H1 (cell line): ENCODE results near the gene TBKBP1. TPM values are rescaled to one million over a fixed set of nuclear protein-coding genes. Genes with fewer than 3 reads are reported as not detected.

ENCODE experiments used
- CTCF ChIA-PET: fragments of 300-600 bp; sonication (Branson Sonifier 250); formaldehyde crosslinking; loops from one replicate; lab custom pipeline; 2021; ENCODE audit not compliant: partially characterized antibody; lab: Charles Lee
- POLR2A ChIA-PET: fragments of 300-600 bp; sonication (Branson Sonifier 250); formaldehyde crosslinking; loops from one replicate; lab custom pipeline; 2021; ENCODE audit warnings: inconsistent platforms; ENCODE audit not compliant: partially characterized antibody; lab: Charles Lee
- DNase-seq, 2 experiments: peaks; one replicate each; pipeline versions ENCODE4 v3.0.0 to v3.0.0-alpha.2; 2010 to 2022; ENCODE audit warnings: low spot score in 2 of 2, low read depth in 1 of 2, mixed read lengths in 1 of 2
- FAIRE-seq: peaks from 2 replicates; lab custom pipeline; 2011; peaks lifted over from hg19 to GRCh38; lab: Jason Lieb, UNC
- H2AFZ ChIP-seq: 2 replicates; pipeline ENCODE4 v1.8.1; 2012; ENCODE audit warnings: low read length, inconsistent platforms
- H2AK5ac ChIP-seq: 2 replicates; pipeline ENCODE4 v1.6.1; 2013; ENCODE audit warnings: low read depth, low read length
- H2BK120ac ChIP-seq: replicated peaks from 2 replicates; pipeline ENCODE3; 2013; ENCODE audit warnings: low read depth, low read length, inconsistent platforms
- H2BK12ac ChIP-seq: 2 replicates; pipeline ENCODE4 v1.6.1; 2013; ENCODE audit warnings: low read depth, low read length
- H2BK15ac ChIP-seq: 2 replicates; pipeline ENCODE4 v1.6.1; 2013; ENCODE audit warnings: low read length
- H2BK20ac ChIP-seq: 2 replicates; pipeline ENCODE4 v1.6.1; 2013; ENCODE audit warnings: low read length
- H2BK5ac ChIP-seq: 2 replicates; pipeline ENCODE4 v1.6.1; 2013; ENCODE audit warnings: low read depth, low read length
- H3K14ac ChIP-seq: 2 replicates; pipeline ENCODE4 v1.6.1; 2013; ENCODE audit warnings: inconsistent platforms; ENCODE audit not compliant: insufficient read length
- H3K18ac ChIP-seq: 2 replicates; pipeline ENCODE4 v1.6.1; 2013; ENCODE audit warnings: low read length; ENCODE audit errors: extremely low read depth
- H3K23ac ChIP-seq: 2 replicates; pipeline ENCODE4 v1.6.1; 2013; ENCODE audit warnings: inconsistent platforms; ENCODE audit not compliant: insufficient read length
- H3K23me2 ChIP-seq: 2 replicates; pipeline ENCODE4 v1.6.1; 2013; ENCODE audit warnings: low read depth, low read length
- H3K27ac ChIP-seq: 2 replicates; pipeline ENCODE4 v1.6.1; 2011; ENCODE audit warnings: low read depth, low read length, inconsistent platforms
- H3K27me3 ChIP-seq, 4 experiments: replicated peaks in 1 of 4; 1 replicate in 1 of 4; 2 replicates in 3 of 4; pipeline versions ENCODE4 v1.6.1 to v1.8.1; 2011 to 2013; ENCODE audit warnings: low read length in 3 of 4, mild to moderate bottlenecking in 3 of 4, inconsistent platforms in 2 of 4, mixed read lengths in 2 of 4, moderate library complexity in 1 of 4; ENCODE audit not compliant: control insufficient read depth in 3 of 4, insufficient read depth in 3 of 4; ENCODE audit errors: extremely low read depth in 1 of 4
- H3K36me3 ChIP-seq, 4 experiments: 2 replicates each; pipeline versions ENCODE4 v1.6.1 to v1.8.1; 2011 to 2013; ENCODE audit warnings: mild to moderate bottlenecking in 4 of 4, low read length in 3 of 4, moderate library complexity in 2 of 4, control low read depth in 1 of 4, inconsistent platforms in 1 of 4; ENCODE audit not compliant: insufficient read depth in 4 of 4, control insufficient read depth in 2 of 4
- H3K4ac ChIP-seq: replicated peaks from 2 replicates; pipeline ENCODE3; 2013; ENCODE audit warnings: low read length, low read depth, mixed read lengths, inconsistent platforms; ENCODE audit not compliant: insufficient read length
- H3K4me1 ChIP-seq, 4 experiments: replicated peaks in 1 of 4; 1 replicate in 1 of 4; 2 replicates in 3 of 4; pipeline versions ENCODE4 v1.6.1 to v1.8.1; 2011 to 2013; ENCODE audit warnings: low read length in 3 of 4, inconsistent platforms in 2 of 4, mixed read lengths in 1 of 4; ENCODE audit not compliant: insufficient read depth in 4 of 4, control insufficient read depth in 3 of 4
- H3K4me2 ChIP-seq, 2 experiments: 2 replicates each; pipeline versions ENCODE4 v1.6.1 to v1.8.1; 2011 to 2013; ENCODE audit warnings: low read depth in 2 of 2, low read length in 2 of 2, control low read depth in 1 of 2, inconsistent platforms in 1 of 2, mild to moderate bottlenecking in 1 of 2; ENCODE audit not compliant: insufficient read depth in 1 of 2
- H3K4me3 ChIP-seq, 4 experiments: fragments of 200-600, 300-600 bp in 1 of 4; sonication (generic), shearing (Covaris generic), sonication (Bioruptor Twin) in 1 of 4; 2 replicates each; pipeline versions ENCODE4 v1.5.1 to v1.8.1; 2011 to 2016; ENCODE audit warnings: low read length in 4 of 4, low read depth in 3 of 4, control low read depth in 2 of 4, inconsistent platforms in 2 of 4, mild to moderate bottlenecking in 2 of 4, mixed read lengths in 1 of 4, moderate library complexity in 1 of 4; ENCODE audit not compliant: insufficient read depth in 2 of 4; ENCODE audit errors: extremely low read depth in 1 of 4
- H3K56ac ChIP-seq: replicated peaks from 2 replicates; pipeline ENCODE3; 2013; ENCODE audit warnings: low read depth, mild to moderate bottlenecking, mixed read lengths, low read length, inconsistent platforms; ENCODE audit not compliant: insufficient read length
- H3K79me1 ChIP-seq: 2 replicates; pipeline ENCODE4 v1.6.1; 2013; ENCODE audit warnings: low read depth, low read length, control low read depth
- H3K79me2 ChIP-seq, 2 experiments: 2 replicates each; pipeline versions ENCODE4 v1.6.1 to v1.8.1; 2012 to 2013; ENCODE audit warnings: low read length in 2 of 2, mild to moderate bottlenecking in 2 of 2, inconsistent platforms in 1 of 2; ENCODE audit not compliant: insufficient read depth in 2 of 2, control insufficient read depth in 1 of 2
- H3K9ac ChIP-seq, 4 experiments: replicated peaks in 1 of 4; 1 replicate in 1 of 4; 2 replicates in 3 of 4; pipeline versions ENCODE4 v1.6.1 to v1.8.1; 2011 to 2013; ENCODE audit warnings: low read depth in 3 of 4, low read length in 3 of 4, control low read depth in 2 of 4, mild to moderate bottlenecking in 2 of 4, moderate library complexity in 2 of 4, inconsistent platforms in 1 of 4; ENCODE audit errors: extremely low read depth in 1 of 4
- H3K9me3 ChIP-seq, 2 experiments: 2 replicates each; pipeline versions ENCODE4 v1.6.1 to v1.8.1; 2012 to 2013; ENCODE audit warnings: mild to moderate bottlenecking in 2 of 2, moderate library complexity in 2 of 2, control low read depth in 1 of 2, inconsistent platforms in 1 of 2, low read depth in 1 of 2, low read length in 1 of 2, mixed read lengths in 1 of 2; ENCODE audit not compliant: insufficient read depth in 2 of 2
- H4K20me1 ChIP-seq, 2 experiments: replicated peaks in 1 of 2; 2 replicates each; pipeline versions ENCODE3 to v1.8.1; 2011 to 2013; ENCODE audit warnings: inconsistent platforms in 2 of 2, low read length in 2 of 2, mild to moderate bottlenecking in 1 of 2; ENCODE audit not compliant: insufficient read depth in 2 of 2, control insufficient read depth in 1 of 2
- H4K5ac ChIP-seq: 2 replicates; pipeline ENCODE4 v1.6.1; 2013; ENCODE audit warnings: low read length, low read depth, mixed read lengths, inconsistent platforms; ENCODE audit not compliant: insufficient read length
- H4K8ac ChIP-seq: 2 replicates; pipeline ENCODE4 v1.8.0; 2013; ENCODE audit warnings: mild to moderate bottlenecking, moderate library complexity, low read length, inconsistent platforms; ENCODE audit not compliant: insufficient read depth; ENCODE audit errors: extremely low read depth
- H4K91ac ChIP-seq: replicated peaks from 2 replicates; pipeline ENCODE3; 2013; ENCODE audit warnings: low read length, mixed read lengths, inconsistent platforms; ENCODE audit not compliant: insufficient read length
- BRCA1 ChIP-seq: IDR thresholded peaks from 2 replicates; pipeline ENCODE4 v1.6.1; 2012; ENCODE audit warnings: low read depth, low read length, improper control_type of control experiment
- CTBP2 ChIP-seq: IDR thresholded peaks from 2 replicates; pipeline ENCODE4 v1.7.0; 2011; ENCODE audit warnings: borderline replicate concordance, mild to moderate bottlenecking, moderate library complexity, mixed read lengths, low read length; ENCODE audit not compliant: insufficient read depth, insufficient read length
- EP300 ChIP-seq, 2 experiments: IDR thresholded peaks; 1 replicate in 1 of 2; 2 replicates in 1 of 2; pipeline ENCODE4 v1.6.1; 2011 to 2012; ENCODE audit warnings: low read depth in 2 of 2, low read length in 2 of 2, mild to moderate bottlenecking in 2 of 2, borderline replicate concordance in 1 of 2, inconsistent platforms in 1 of 2, moderate library complexity in 1 of 2
- EZH2 ChIP-seq: fragments of 200-600 bp; sonication (generic); IDR thresholded peaks from 2 replicates; pipeline ENCODE4 v1.7.1; 2012; ENCODE audit warnings: low read depth, mild to moderate bottlenecking, moderate library complexity, low read length, inconsistent platforms; ENCODE audit not compliant: severe bottlenecking
- POLR2A ChIP-seq, 2 experiments: IDR thresholded peaks; 1 replicate in 1 of 2; 2 replicates in 1 of 2; pipeline ENCODE4 v1.6.1; 2011; ENCODE audit warnings: low read depth in 2 of 2, low read length in 2 of 2, mild to moderate bottlenecking in 2 of 2; ENCODE audit errors: control extremely low read depth in 1 of 2
- RXRA ChIP-seq: IDR thresholded peaks from 2 replicates; pipeline ENCODE4 v1.6.1; 2011; ENCODE audit warnings: low read depth, mild to moderate bottlenecking, low read length, moderate library complexity; ENCODE audit not compliant: insufficient read depth
- SAP30 ChIP-seq: fragments of 300-600 bp; sonication (generic); IDR thresholded peaks from 2 replicates; pipeline ENCODE4 v1.7.1; 2012; ENCODE audit warnings: low read length, moderate library complexity, mild to moderate bottlenecking, inconsistent platforms; ENCODE audit not compliant: insufficient read depth, insufficient replicate concordance
- SIRT6 ChIP-seq: IDR thresholded peaks from one replicate; pipeline ENCODE4 v1.7.1; 2012; ENCODE audit warnings: low read length, inconsistent platforms
- TAF7 ChIP-seq: optimal IDR thresholded peaks from 2 replicates; pipeline ENCODE3; 2011; ENCODE audit warnings: low read depth, mild to moderate bottlenecking, inconsistent platforms, low read length, moderate library complexity, borderline replicate concordance
- YY1 ChIP-seq: IDR thresholded peaks from 2 replicates; pipeline ENCODE4 v1.6.1; 2011; ENCODE audit warnings: low read depth, mild to moderate bottlenecking, low read length
- WGBS, 2 experiments: shearing (Covaris generic) in 1 of 2; methylation state at CpG; one replicate each; pipeline versions ENCODE4 v1.1.6 to v1.1.7; 2013 to 2015; ENCODE audit warnings: low lambda C conversion rate in 2 of 2, mixed read lengths in 2 of 2, inconsistent platforms in 1 of 2, low coverage in 1 of 2, missing lambda C conversion rate in 1 of 2; ENCODE audit not compliant: insufficient replicate concordance in 2 of 2, insufficient coverage in 1 of 2, insufficient read length in 1 of 2; ENCODE audit errors: extremely low coverage in 1 of 2, missing lambda C conversion rate in 1 of 2; 5-methylcytosine and 5-hydroxymethylcytosine counted together
- polyA plus RNA-seq, 7 experiments: library from polyadenylated mRNA; depleted of rRNA in 3 of 7; stranded (reverse) in 5 of 7; unstranded in 2 of 7; fragments of >200 nt in 5 of 7; fragments of 200-250 nt in 2 of 7; gene quantifications; 1 replicate in 5 of 7; 2 replicates in 1 of 7; 4 replicates in 1 of 7; pipeline versions ENCODE4 v1.2.1 to v1.2.3, GENCODE V29; 2011 to 2013; ENCODE audit warnings: missing spikeins in 2 of 7, mixed read lengths in 2 of 7
- total RNA-seq: library from RNA; stranded (reverse); fragmentation: NEBNext Ultra II Directional; extraction: Animal tissue kit (Norgen Biotek cat#: 25700); gene quantifications from 2 replicates; pipeline ENCODE4 v1.2.1, GENCODE V29; 2021
- TF ChIP-seq, protein P1 (sequence below), 3 experiments: IDR thresholded peaks; 1 replicate in 2 of 3; 2 replicates in 1 of 3; pipeline versions ENCODE4 v1.5.1 to v1.6.1; 2011; ENCODE audit warnings: low read length in 3 of 3, mild to moderate bottlenecking in 3 of 3, inconsistent platforms in 2 of 3, low read depth in 1 of 3, moderate library complexity in 1 of 3; ENCODE audit not compliant: insufficient read depth in 1 of 3; ENCODE audit errors: control extremely low read depth in 1 of 3

TBKBP1 gene
- total and polyA plus RNA-seq, 2 of the 8 experiments (the other 6 are each of a cell fraction or from before 2014, with no cell fraction given) = 6.3 to 15.1 TPM

DNA sequence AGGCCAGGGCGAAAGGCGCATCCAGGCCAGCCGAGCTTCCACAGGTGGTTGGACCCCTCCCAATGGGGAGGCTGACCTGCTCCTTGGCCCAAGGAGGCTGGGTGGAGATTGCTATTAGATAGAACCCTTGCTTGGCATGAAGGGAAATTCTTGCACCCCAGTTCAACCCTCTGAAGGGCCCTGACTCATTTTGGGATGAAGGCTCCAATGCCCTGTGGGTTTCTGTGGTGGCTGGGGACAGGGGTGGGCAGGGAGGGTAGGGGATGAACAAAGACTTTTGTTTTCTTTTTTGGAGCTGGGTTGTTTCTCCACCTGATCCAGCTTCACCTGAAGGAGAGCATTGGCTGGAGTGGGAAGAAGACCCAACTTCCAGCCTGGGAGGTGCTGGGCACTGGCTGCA is 22.4 kb downstream of the TBKBP1 start:
- H4K8ac ChIP-seq = no peak overlapping the region
- H2BK12ac ChIP-seq = no peak overlapping the region
- H3K14ac ChIP-seq = no peak overlapping the region
- no peak overlapping the region for H2BK15ac ChIP-seq
- no peak overlapping the region for H3K4me2 ChIP-seq
- H3K4me3 ChIP-seq = no peak overlapping the region
- no peaks in the 10 kb centered on the region for H3K79me2 ChIP-seq
- H3K18ac ChIP-seq = no peak overlapping the region
- no peaks in the 10 kb centered on the region for H3K9me3 ChIP-seq
- H3K36me3 ChIP-seq = no peaks in the 10 kb centered on the region
- DNase-seq (no peak), FAIRE-seq (no peak)
- H3K4me1 ChIP-seq = peaks cover 0 to 26% (median 9%) of the 10 kb centered on the region in 4 experiments; a peak in 6 of 7 replicates
- no peak overlapping the region for H4K91ac ChIP-seq
- no peak overlapping the region for H2BK20ac ChIP-seq
- no peak overlapping the region for H3K23ac ChIP-seq
- no peak overlapping the region for H2AFZ ChIP-seq
- H4K20me1 ChIP-seq = no peaks in the 10 kb centered on the region
- no peaks in the 10 kb centered on the region for H3K79me1 ChIP-seq
- peaks cover 0 to 16% (median 14%) of the 10 kb centered on the region in 4 experiments; a peak in 5 of 7 replicates for H3K27me3 ChIP-seq
- H2BK5ac ChIP-seq = no peak overlapping the region
- H4K5ac ChIP-seq = no peak overlapping the region
- ChIA-PET POLR2A (no interaction called here), CTCF (interaction anchor here (0.6 to 8.3 kb wide), 7 partner anchors 8 to 52 kb away, joined by 3 to 179 read pairs (median 3); partner anchors contain the start of genes TBKBP1 and TBX21)
- H3K9ac ChIP-seq = no peak overlapping the region
- H3K56ac ChIP-seq = no peak overlapping the region
- no peak overlapping the region for H3K27ac ChIP-seq
- no peak overlapping the region for H2AK5ac ChIP-seq
- WGBS, 2 experiments = 97% methylated on average over 3 of the region's 3 CpGs; no CpG with 5 or more reads in 1 of the 2 experiments
- H3K23me2 ChIP-seq = no peaks in the 10 kb centered on the region
- no peak overlapping the region for H2BK120ac ChIP-seq
- no peak overlapping the region for H3K4ac ChIP-seq
- TF ChIP-seq TAF7 (no peak), SAP30 (no peak), EZH2 (no peak), YY1 (no peak), SIRT6 (no peak), BRCA1 (no peak), EP300 (IDR thresholded peaks at IDR 0.05; ENCODE audit: borderline replicate concordance in 1 of 2, low read depth in 2 of 2, low read length in 2 of 2) (no peak), POLR2A (IDR thresholded peaks at IDR 0.05; ENCODE audit: control extremely low read depth in 1 of 2, low read depth in 2 of 2, low read length in 2 of 2) (no peak), RXRA (no peak), CTBP2 (no peak)
- TF ChIP-seq, protein P1, sequence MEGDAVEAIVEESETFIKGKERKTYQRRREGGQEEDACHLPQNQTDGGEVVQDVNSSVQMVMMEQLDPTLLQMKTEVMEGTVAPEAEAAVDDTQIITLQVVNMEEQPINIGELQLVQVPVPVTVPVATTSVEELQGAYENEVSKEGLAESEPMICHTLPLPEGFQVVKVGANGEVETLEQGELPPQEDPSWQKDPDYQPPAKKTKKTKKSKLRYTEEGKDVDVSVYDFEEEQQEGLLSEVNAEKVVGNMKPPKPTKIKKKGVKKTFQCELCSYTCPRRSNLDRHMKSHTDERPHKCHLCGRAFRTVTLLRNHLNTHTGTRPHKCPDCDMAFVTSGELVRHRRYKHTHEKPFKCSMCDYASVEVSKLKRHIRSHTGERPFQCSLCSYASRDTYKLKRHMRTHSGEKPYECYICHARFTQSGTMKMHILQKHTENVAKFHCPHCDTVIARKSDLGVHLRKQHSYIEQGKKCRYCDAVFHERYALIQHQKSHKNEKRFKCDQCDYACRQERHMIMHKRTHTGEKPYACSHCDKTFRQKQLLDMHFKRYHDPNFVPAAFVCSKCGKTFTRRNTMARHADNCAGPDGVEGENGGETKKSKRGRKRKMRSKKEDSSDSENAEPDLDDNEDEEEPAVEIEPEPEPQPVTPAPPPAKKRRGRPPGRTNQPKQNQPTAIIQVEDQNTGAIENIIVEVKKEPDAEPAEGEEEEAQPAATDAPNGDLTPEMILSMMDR (IDR thresholded peaks at IDR 0.05; ENCODE audit: control extremely low read depth in 1 of 3, insufficient read depth in 1 of 3, low read depth in 1 of 3, low read length in 3 of 3) = no peak
